ENCODE measurements around the gene NUF2.
A peak's percentile ranks its signal among the peaks of the same experiment; 100 is the strongest.
"Not testable (repeated sequence)": the region's sequence is repeated elsewhere in the genome, so short reads cannot be mapped to it uniquely, and the experiment has no call there.

The NUF2 gene

GRCh38 chr1:163321311-163322305 lies at the start of gene NUF2:
Gene NUF2, plus strand, starts transcription at chr1:163321954. Its CDS starts 4,098 bp downstream, at chr1:163326052.
- DNase-seq: peak; percentile 98

- no peak for DNase-seq
Observed at GRCh38 chr1:163273766-163274441, 47.9 kb upstream of the NUF2 start.

GRCh38 chr1:163275222-163275621 lies 46.5 kb upstream of the NUF2 start:
- no peak for DNase-seq

- DNase-seq: no peak
Observed at GRCh38 chr1:163278602-163279001, 43.2 kb upstream of the NUF2 start.

GRCh38 chr1:163284867-163285266 lies 36.9 kb upstream of the NUF2 start:
- not testable (repeated sequence) for DNase-seq

- peak; percentile 61 for DNase-seq
Observed at GRCh38 chr1:163290025-163290640, 31.6 kb upstream of the NUF2 start.

- DNase-seq: no peak
Observed at GRCh38 chr1:163291461-163291860, 30.3 kb upstream of the NUF2 start.

- DNase-seq: not testable (repeated sequence)
Observed at GRCh38 chr1:163292153-163292552, 29.6 kb upstream of the NUF2 start.

- DNase-seq: not testable (repeated sequence)
Observed at GRCh38 chr1:163293497-163293896, 28.3 kb upstream of the NUF2 start.

GRCh38 chr1:163295949-163296348 lies 25.8 kb upstream of the NUF2 start:
- no peak for DNase-seq

- no peak for DNase-seq
Observed at GRCh38 chr1:163296504-163297263, 25.1 kb upstream of the NUF2 start.

GRCh38 chr1:163298365-163298764 lies 23.4 kb upstream of the NUF2 start:
- DNase-seq: no peak

GRCh38 chr1:163300568-163300967 lies 21.2 kb upstream of the NUF2 start:
- DNase-seq: no peak

GRCh38 chr1:163303561-163303960 lies 18.2 kb upstream of the NUF2 start:
- DNase-seq: no peak

GRCh38 chr1:163305441-163305840 lies 16.3 kb upstream of the NUF2 start:
- DNase-seq: no peak

- DNase-seq: no peak
Observed at GRCh38 chr1:163307479-163308171, 14.1 kb upstream of the NUF2 start.

- no peak for DNase-seq
Observed at GRCh38 chr1:163308811-163309210, 12.9 kb upstream of the NUF2 start.

GRCh38 chr1:163315773-163316374 lies 5.9 kb upstream of the NUF2 start:
- DNase-seq: peak; percentile 16

- no peak for DNase-seq
Observed at GRCh38 chr1:163320891-163321290, 863 bp upstream of the NUF2 start.

GRCh38 chr1:163323339-163323738 lies 1.6 kb downstream of the NUF2 start:
- DNase-seq: not testable (repeated sequence)

- no peak for DNase-seq
Observed at GRCh38 chr1:163331116-163331515, 9.4 kb downstream of the NUF2 start.

GRCh38 chr1:163335216-163335615 lies 13.5 kb downstream of the NUF2 start:
- no peak for DNase-seq

Measured in NCI-H1105 (cell line).